Smooth muscle cell of bladder (primary cell): Measurements from ENCODE around the gene NPFF. TPM values are rescaled to one million over a fixed set of nuclear protein-coding genes. Genes with fewer than 3 reads are reported as not detected.

Experiments
- total RNA-seq: library from RNA; depleted of rRNA; stranded (reverse); fragments of >200 nt; gene quantifications from 2 replicates; pipeline ENCODE4 v1.2.3, GENCODE V29; 2014

The NPFF gene
- total RNA-seq: not detected in 2 replicates

DNA sequence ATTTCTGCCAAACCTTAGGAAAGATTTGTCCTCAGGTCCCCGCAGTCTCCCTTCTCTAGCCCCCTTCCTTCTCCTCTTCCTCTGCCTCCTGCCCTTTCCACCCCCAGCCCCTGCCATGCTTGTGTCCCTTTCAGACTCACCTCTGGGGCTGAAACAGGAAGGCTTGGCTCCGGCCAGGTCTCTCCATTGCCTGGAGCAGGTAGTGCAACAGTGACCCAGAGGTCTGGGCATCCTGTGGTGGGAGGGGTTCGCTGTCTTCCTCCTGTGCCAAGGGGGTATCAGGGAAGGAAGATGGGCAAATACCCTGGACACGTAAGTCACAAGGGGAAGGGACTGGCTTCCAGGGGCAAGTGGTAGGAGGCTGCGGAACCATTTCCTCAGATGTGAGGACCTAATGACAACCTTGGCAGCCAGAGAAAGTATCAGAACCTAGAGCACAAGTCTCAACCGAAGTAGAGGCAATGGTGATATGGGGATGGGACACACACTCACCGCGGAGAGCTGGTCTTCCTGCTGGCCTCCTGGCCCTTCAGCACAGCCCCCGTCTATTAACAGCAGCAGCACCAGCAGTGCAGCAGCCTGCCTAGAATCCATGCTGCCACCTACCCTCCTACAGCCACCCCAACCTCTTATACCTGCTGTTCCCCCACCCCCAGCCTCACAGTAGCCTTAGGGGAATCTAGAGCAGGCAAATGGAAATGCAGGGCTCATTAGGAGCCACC, at the start of gene NPFF:
NPFF (minus strand) TSS at position 604 of the 722 bp plus-strand sequence; CDS start at position 594, 10 bp downstream.

GRCh38 chr12:53500776-53501614, 6.3 kb downstream of the NPFF start, which contains the start of gene TARBP2:
TARBP2 (plus strand) TSS chr12:53501283; CDS start chr12:53501409, 126 bp downstream.

DNA sequence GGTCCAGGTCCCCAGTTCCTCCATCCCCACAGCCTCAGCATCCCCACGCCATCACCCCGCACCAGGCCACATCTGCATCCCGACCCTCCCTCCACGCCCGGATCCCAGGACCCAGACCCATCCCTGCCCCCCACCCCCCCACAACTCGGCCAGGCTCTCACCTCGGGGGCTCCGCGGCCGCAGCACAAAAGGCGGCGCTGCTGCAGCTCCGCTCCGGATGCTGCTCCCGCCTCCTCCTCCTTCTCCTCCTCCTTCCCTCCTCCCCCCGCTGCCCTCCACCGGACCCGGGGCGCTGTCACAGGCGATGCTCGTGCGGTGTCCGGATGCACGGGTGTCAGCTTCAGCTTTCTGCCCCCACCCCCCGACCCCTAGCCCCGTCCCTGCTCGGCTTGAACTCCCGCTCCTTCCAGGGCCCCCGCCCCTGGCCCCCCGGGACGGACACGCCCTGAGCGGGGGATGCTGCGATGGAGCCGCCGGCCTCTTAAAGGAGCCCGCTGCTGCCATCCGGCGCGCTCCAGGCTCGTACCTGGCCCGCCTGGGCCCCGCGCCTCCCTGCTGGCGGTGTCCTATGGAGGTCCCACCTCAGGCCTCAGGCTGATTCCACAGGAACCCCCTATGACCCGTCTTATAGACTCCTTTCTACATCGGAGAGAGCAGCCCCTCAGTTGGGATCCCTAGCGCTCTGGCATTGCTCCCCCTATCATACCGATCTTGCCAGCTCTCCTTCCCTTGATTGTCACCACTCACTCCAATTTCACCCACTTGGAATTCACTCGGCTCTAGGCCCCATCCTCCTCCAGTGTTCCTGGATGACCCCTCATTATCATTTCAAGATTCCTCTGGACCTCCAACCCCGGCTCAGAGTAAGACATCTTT, 7.8 kb downstream of the NPFF start, which contains the start of gene MAP3K12:
MAP3K12 (minus strand) TSS at position 193 of the 876 bp plus-strand sequence. CDS start 12,067 bp downstream, outside the sequence.

Other genes starting within 250 kb of the NPFF start
- 0.46 and 1.00 TPM in 2 replicates for gene ESPL1, start 239.2 kb downstream of the NPFF start, total RNA-seq
- 998 and 1,105 TPM in 2 replicates for gene PFDN5, start 211.9 kb downstream of the NPFF start, total RNA-seq
- 54.5 and 64.1 TPM in 2 replicates for gene MYG1, start 207.8 kb downstream of the NPFF start, total RNA-seq
- 30.0 and 38.0 TPM in 2 replicates for gene AAAS, start 185.9 kb downstream of the NPFF start, total RNA-seq
- gene SP7, start 171.1 kb downstream of the NPFF start, total RNA-seq: not detected in 2 replicates
- 20.3 and 21.7 TPM in 2 replicates for gene SP1, start 127.3 kb downstream of the NPFF start, total RNA-seq
- not detected in 2 replicates for gene AMHR2, start 83.6 kb downstream of the NPFF start, total RNA-seq
- 25.2 and 27.5 TPM in 2 replicates for gene PRR13, start 65.8 kb downstream of the NPFF start, total RNA-seq
- 191 and 202 TPM in 2 replicates for gene PCBP2, start 55.4 kb downstream of the NPFF start, total RNA-seq
- 29.6 and 40.3 TPM in 2 replicates for gene MAP3K12, start 8.0 kb downstream of the NPFF start, total RNA-seq
- gene TARBP2, start 6.2 kb downstream of the NPFF start, total RNA-seq: 34.7 and 39.8 TPM in 2 replicates
- 5.5 and 7.9 TPM in 2 replicates for gene ATF7, start 118.9 kb upstream of the NPFF start, total RNA-seq
- 142 and 148 TPM in 2 replicates for gene ATP5MC2, start 168.6 kb upstream of the NPFF start, total RNA-seq
- gene CALCOCO1, start 220.0 kb upstream of the NPFF start, total RNA-seq: 84.9 and 124 TPM in 2 replicates
- gene CISTR, start 244.5 kb upstream of the NPFF start, total RNA-seq: not detected in 2 replicates